ENCODE results near the gene PRDM16.

Gene PRDM16

DNA sequence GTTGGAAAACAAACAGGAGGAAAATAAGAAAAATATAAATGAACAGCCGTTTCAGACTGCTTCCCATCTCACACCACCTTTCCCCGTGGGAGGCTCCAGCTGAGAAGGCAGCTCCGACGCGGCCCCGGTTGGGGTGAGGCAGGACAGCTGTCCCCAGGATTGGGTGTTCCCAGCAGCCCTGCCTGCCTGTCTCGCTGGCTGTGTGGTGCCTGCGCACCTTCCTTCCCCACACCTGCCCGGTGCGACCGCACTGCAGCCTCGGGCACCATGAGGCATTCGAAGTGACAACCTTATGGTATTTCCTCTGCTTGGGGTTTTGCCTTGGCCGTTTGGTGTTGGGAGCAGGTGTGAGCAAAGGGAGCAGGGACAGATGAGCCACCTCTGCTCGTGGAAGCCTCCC lies 161.6 kb downstream of the PRDM16 start:
- no peak overlapping the region for H3K27ac ChIP-seq
- no peak for TF ChIP-seq ZFX (IDR thresholded peaks at IDR 0.05)
- TF ChIP-seq, protein P1, sequence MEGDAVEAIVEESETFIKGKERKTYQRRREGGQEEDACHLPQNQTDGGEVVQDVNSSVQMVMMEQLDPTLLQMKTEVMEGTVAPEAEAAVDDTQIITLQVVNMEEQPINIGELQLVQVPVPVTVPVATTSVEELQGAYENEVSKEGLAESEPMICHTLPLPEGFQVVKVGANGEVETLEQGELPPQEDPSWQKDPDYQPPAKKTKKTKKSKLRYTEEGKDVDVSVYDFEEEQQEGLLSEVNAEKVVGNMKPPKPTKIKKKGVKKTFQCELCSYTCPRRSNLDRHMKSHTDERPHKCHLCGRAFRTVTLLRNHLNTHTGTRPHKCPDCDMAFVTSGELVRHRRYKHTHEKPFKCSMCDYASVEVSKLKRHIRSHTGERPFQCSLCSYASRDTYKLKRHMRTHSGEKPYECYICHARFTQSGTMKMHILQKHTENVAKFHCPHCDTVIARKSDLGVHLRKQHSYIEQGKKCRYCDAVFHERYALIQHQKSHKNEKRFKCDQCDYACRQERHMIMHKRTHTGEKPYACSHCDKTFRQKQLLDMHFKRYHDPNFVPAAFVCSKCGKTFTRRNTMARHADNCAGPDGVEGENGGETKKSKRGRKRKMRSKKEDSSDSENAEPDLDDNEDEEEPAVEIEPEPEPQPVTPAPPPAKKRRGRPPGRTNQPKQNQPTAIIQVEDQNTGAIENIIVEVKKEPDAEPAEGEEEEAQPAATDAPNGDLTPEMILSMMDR (conservative IDR thresholded peaks at IDR 0.05): no peak

DNA sequence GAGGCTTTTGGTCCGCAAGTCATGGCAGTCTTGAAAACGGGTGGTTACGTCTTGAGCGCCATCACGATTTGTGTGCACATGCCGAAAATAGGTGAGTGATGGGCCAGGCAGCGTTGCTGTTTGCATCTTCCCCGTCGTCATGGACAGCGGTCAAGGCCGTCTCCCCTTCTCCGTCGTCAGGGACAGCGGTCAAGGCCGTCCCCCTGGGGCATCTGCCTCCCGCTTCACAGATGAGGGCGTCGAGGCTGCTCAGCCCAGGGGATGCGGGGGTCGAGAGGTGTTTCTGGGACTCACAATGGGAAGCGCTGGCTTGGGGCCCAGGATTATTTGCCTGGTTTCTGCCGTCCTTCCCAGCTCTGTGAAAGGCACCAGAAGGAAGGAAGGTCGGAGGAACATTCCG lies 162.2 kb downstream of the PRDM16 start:
- TF ChIP-seq, protein P1 (conservative IDR thresholded peaks at IDR 0.05): no peak
- TF ChIP-seq ZFX (IDR thresholded peaks at IDR 0.05): no peak
- H3K27ac ChIP-seq: no peak overlapping the region

DNA sequence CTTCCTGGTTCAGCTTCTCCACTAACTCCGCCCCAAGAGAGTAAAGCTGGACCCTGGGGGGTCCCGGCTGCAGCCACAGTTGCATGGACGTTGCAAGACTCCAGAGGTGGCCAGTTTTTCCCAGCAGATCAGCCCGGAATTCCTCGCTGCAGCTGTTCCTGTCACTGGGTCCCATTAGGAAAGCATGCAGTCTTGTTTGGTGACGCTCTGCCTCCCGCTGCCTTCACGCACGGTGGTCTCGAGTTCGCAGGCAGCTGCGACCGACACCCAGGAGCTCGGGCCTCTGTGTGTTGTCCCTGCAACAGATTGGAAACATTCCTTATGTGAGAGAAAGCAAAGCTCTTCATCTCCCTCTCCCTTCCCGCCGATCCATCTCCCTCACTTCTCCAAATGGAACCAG lies 162.8 kb downstream of the PRDM16 start:
- no peak overlapping the region for H3K27ac ChIP-seq
- TF ChIP-seq, protein P1 (conservative IDR thresholded peaks at IDR 0.05): no peak
- no peak for TF ChIP-seq ZFX (IDR thresholded peaks at IDR 0.05)

DNA sequence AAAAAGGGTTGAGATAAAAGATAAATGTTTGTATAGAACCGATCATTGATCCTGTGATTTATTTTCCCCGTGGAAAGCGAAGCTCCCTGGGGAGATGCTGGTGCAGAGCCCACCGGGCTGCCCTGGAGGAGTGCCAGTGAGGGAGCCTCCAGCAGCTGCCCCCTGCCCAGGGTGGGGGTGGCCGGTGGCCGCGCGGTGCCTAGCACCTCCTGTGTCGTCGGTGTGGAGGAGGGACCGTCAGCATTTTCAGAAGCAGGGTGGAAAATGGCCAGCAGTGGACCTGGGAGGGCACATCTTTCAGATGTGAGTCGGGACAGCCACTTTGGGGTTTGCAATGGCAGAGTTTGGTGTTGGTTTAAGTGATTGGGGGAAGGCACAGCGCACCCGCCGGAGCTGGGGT lies 164.0 kb downstream of the PRDM16 start:
- TF ChIP-seq, protein P1 (conservative IDR thresholded peaks at IDR 0.05): no peak
- no peak overlapping the region for H3K27ac ChIP-seq

DNA sequence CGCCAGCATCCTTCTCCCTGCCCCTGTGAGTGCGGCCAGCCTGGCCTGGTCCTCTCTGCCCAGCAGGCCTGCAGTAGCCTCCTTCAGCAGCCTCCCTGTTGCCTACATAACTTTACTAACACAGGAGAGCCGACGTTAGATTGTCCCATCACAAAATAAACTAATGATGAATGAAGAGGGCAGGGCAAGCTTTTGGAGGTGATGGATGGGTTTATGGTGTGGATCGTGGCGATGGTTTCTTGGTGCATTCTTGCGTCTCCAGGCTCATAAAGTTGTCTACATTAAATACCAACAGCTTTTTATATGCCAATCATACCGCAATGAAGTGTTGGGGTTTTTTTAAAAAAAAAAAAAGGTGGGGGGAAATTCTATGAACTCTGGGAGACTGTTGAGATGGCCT lies 164.5 kb downstream of the PRDM16 start:
- no peak overlapping the region for H3K27ac ChIP-seq
- TF ChIP-seq, protein P1 (conservative IDR thresholded peaks at IDR 0.05): no peak
- no peak for TF ChIP-seq ZFX (IDR thresholded peaks at IDR 0.05)

DNA sequence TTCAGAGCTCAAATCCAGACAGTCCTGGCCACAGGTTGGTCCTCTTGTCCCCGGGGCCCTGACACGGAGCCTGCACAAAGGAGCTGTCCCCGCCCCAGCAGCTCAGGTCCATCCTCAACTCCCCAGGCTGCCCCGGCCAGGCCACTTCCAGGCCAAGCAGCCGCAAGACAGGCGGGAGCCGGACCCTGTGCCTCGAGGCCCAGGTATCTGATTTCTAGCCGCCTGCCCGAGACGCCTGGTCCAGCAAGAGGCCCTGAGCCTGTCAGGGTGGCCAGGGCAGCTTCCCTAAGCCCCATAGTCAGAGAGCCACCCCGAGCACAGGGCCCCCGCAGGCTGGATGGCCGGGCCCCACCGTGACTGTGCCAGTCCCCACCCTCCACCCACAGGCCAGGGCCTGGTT lies 165.3 kb downstream of the PRDM16 start:
- TF ChIP-seq ZFX (IDR thresholded peaks at IDR 0.05): no peak
- TF ChIP-seq, protein P1 (conservative IDR thresholded peaks at IDR 0.05): no peak

DNA sequence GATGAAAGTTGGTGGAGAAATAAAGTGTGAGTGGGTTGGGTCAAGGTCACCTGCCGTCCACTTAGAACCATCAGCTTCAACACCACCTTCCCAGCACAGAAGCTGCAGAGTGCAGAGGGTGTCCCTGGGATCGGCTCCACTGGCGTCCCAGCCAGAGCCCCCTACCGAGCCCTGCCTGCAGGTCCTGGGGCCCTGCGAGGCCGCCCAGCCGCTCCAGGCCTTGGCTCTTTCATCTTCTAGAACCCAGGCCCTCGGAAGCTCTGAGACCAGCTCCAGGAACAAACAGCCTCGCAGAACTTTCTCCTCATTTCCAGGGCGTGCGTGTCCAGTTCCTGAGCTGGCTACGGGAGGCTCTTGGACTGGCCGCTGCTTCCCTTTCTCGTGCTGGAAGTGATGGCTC lies 166.0 kb downstream of the PRDM16 start:
- no peak for TF ChIP-seq ZFX (IDR thresholded peaks at IDR 0.05)
- TF ChIP-seq, protein P1 (conservative IDR thresholded peaks at IDR 0.05): no peak
- no peak overlapping the region for H3K27ac ChIP-seq

More for the DNA sequence above, 165.3 kb downstream of the PRDM16 start:
- no peak overlapping the region for H3K27ac ChIP-seq

Measured in C4-2B (cell line).